Stimulated activated CD8-positive, alpha-beta memory T cell treated with anti-CD3 and anti-CD28 coated beads, Interleukin-12 subunit alpha, Interleukin-12 subunit beta, amount 100 ng/mL, for 24 hours (primary cell): Measurements from ENCODE around the gene TMEM191C.
"Not testable (repeated sequence)": the region's sequence is repeated elsewhere in the genome, so short reads cannot be mapped to it uniquely, and the experiment has no call there.

Experiments
- DNase-seq: peaks from one replicate; pipeline ENCODE4 v3.0.0-alpha.2; 2020; ENCODE audit errors: extremely low read depth

TMEM191C gene

GRCh38 chr22:21473664-21474063 is 6.5 kb downstream of the TMEM191C start:
- not testable (repeated sequence) for DNase-seq

GRCh38 chr22:21484039-21484438 is 16.9 kb downstream of the TMEM191C start:
- not testable (repeated sequence) for DNase-seq

GRCh38 chr22:21487723-21488122 is 20.5 kb downstream of the TMEM191C start:
- not testable (repeated sequence) for DNase-seq

- not testable (repeated sequence) for DNase-seq
Observed at GRCh38 chr22:21489149-21489680, 22.0 kb downstream of the TMEM191C start.

GRCh38 chr22:21490556-21490955 is 23.4 kb downstream of the TMEM191C start:
- not testable (repeated sequence) for DNase-seq

- not testable (repeated sequence) for DNase-seq
Observed at GRCh38 chr22:21492271-21492670, 25.1 kb downstream of the TMEM191C start.

- DNase-seq = not testable (repeated sequence)
Observed at GRCh38 chr22:21493789-21494782, 26.9 kb downstream of the TMEM191C start.

GRCh38 chr22:21497984-21498383 is 30.8 kb downstream of the TMEM191C start:
- DNase-seq = not testable (repeated sequence)

- not testable (repeated sequence) for DNase-seq
Observed at GRCh38 chr22:21498489-21498888, 31.3 kb downstream of the TMEM191C start.

GRCh38 chr22:21499623-21500506 is 32.7 kb downstream of the TMEM191C start:
- DNase-seq = not testable (repeated sequence)

- not testable (repeated sequence) for DNase-seq
Observed at GRCh38 chr22:21510397-21510796, 43.2 kb downstream of the TMEM191C start.

- not testable (repeated sequence) for DNase-seq
Observed at GRCh38 chr22:21512022-21512421, 44.8 kb downstream of the TMEM191C start.

GRCh38 chr22:21514117-21514516 is 46.9 kb downstream of the TMEM191C start:
- DNase-seq = not testable (repeated sequence)

GRCh38 chr22:21515234-21515633 is 48.0 kb downstream of the TMEM191C start:
- DNase-seq = not testable (repeated sequence)

- DNase-seq = not testable (repeated sequence)
Observed at GRCh38 chr22:21516522-21516921, 49.3 kb downstream of the TMEM191C start.

- DNase-seq = not testable (repeated sequence)
Observed at GRCh38 chr22:21516970-21517764, 50.0 kb downstream of the TMEM191C start.
